Peyer's patch (tissue), 4 donors: ENCODE measurements around the gene PLCXD3.

Source experiments
- CTCF ChIP-seq, 6 experiments: fragments of 450-650 bp in 4 of 6; fragments of 200-600 bp in 2 of 6; sonication (generic) in 1 of 6; IDR thresholded peaks; one replicate each; pipeline ENCODE4 v1.5.1; 2017 to 2019; ENCODE audit warnings: antibody characterized with exemption in 6 of 6, mild to moderate bottlenecking in 3 of 6, moderate library complexity in 1 of 6
- POLR2A ChIP-seq, 2 donors: fragments of 450-650 bp; IDR thresholded peaks; one replicate each; pipeline ENCODE4 v1.5.1; 2017; ENCODE audit warnings: antibody characterized with exemption in 2 of 2, mild to moderate bottlenecking in 2 of 2, moderate library complexity in 2 of 2

- TF ChIP-seq POLR2A (IDR thresholded peaks at IDR 0.05) = no peak
- no peak for TF ChIP-seq CTCF (IDR thresholded peaks at IDR 0.05)
Observed at GRCh38 chr5:41408676-41409443, 101.5 kb downstream of the PLCXD3 start.
